D721Med (cell line): Measurements from ENCODE around the gene PPP4R3B.
"Not testable (repeated sequence)": the region's sequence is repeated elsewhere in the genome, so short reads cannot be mapped to it uniquely, and the experiment has no call there.

ENCODE experiments used
- DNase-seq: peaks from one replicate; pipeline ENCODE4 v3.0.0; 2011; ENCODE audit warnings: low spot score; ENCODE audit not compliant: insufficient read length
- FAIRE-seq: peaks from 2 replicates; lab custom pipeline; 2011; peaks lifted over from hg19 to GRCh38; lab: Jason Lieb, UNC
- TF ChIP-seq, protein P1 (sequence below): IDR thresholded peaks from 2 replicates; pipeline ENCODE4 v1.5.1; 2012; ENCODE audit warnings: mild to moderate bottlenecking, control low read depth; ENCODE audit not compliant: insufficient read depth; ENCODE audit errors: missing control alignments

PPP4R3B gene

DNA sequence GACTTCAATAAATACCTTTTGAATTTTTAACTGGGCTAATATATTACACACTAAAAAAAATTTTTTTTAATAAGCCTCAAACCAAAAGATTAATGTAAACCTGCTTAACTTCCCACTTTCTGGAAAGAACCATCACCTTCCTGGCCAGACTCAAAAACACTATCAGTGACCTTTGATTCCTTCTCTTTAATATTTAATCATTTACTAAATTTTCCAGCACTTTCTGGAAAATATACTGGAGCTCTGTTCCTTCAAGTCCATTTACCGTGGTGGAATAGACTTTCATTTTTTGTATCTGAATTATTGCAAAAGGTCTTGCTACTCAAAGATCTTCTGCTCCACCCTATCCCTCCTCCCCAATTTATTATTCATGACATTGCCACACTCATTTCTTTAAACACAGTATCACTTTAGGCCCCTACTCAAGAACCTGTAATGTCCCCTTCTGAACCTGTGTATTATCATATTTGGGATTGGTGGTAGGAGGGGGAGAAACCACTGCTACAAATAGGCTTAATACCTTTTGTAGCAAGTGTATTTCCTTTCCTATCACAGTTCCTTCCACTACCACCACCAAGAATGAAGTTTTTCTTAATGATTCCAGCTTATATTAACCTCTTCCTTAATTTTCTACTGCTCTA lies 7.4 kb downstream of the PPP4R3B start:
- TF ChIP-seq, protein P1, sequence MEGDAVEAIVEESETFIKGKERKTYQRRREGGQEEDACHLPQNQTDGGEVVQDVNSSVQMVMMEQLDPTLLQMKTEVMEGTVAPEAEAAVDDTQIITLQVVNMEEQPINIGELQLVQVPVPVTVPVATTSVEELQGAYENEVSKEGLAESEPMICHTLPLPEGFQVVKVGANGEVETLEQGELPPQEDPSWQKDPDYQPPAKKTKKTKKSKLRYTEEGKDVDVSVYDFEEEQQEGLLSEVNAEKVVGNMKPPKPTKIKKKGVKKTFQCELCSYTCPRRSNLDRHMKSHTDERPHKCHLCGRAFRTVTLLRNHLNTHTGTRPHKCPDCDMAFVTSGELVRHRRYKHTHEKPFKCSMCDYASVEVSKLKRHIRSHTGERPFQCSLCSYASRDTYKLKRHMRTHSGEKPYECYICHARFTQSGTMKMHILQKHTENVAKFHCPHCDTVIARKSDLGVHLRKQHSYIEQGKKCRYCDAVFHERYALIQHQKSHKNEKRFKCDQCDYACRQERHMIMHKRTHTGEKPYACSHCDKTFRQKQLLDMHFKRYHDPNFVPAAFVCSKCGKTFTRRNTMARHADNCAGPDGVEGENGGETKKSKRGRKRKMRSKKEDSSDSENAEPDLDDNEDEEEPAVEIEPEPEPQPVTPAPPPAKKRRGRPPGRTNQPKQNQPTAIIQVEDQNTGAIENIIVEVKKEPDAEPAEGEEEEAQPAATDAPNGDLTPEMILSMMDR = no peak
- FAIRE-seq = no peak

DNA sequence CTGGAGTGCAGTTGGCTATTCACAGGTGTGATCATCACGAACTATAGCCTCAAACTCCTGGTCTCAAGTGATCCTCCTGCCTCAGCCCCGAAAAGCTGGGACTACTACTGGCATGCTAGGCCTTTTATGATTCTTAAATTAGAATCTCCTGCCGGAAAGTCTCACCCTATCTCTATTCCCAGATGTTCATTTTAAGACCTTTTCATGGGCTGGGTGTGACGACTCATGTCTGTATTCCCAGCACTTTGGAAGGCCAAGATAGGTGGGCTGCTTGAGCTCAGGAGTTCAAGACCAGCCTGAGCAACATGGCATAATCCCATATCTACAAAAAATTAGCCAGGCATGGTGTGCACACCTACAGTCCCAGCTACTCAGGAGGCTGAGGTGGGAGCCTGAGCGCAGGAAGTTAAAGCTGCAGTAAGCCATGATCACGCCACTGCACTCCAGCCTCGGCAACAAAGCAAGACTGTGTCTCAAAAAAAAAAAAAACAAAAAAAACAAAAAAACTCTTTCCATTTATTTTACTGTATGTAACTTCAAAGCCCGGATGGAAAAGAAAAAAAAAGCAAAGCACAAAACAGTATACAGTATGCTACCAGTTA lies 8.1 kb downstream of the PPP4R3B start:
- FAIRE-seq (no peak), DNase-seq (no peak)
- TF ChIP-seq, protein P1 = no peak

More for the DNA sequence above, 7.4 kb downstream of the PPP4R3B start:
- no peak for DNase-seq

DNA sequence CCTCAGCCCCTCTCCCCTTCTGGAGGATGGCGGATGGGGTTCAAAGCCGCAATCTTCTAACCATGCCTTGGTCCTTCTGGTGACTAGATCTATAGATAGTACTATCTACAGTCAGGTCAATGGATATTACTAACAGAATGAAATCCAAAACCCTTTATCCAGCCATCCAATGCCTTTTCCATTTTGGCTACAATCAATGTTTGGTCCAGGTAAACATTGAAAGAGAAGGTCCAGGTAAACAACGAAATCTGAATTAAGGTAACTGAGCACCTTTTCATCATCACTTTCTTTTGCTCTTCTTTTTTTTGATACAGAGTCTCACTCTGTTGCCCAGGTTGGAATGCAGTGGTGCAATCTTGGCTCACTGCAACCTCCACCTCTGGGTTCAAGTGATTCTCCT lies 9.7 kb downstream of the PPP4R3B start:
- DNase-seq (no peak), FAIRE-seq (no peak)
- TF ChIP-seq, protein P1 = no peak

DNA sequence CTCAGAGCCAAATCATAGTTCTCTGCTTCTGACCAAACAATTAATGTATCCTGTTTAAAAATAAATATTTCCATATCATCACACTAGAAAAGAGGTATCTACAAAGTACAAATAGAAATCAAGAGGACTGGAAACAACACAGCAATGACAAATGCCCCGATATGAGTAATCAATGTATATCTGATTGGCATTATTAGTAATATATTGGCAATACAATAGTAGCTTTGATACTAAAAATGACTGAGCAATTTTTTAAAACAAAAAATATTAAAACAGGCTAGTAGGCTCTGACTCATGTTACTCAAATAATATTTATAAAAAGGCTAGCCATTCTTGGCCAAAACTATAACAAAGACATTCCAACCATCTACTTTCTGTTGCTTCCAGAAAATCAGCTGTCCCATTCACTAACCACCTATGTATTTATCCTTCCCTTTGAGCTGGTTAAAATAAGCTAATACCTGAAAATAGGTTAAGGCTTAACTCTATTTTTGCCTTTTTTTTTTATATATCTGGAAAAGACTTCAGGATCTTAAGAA lies 13.3 kb downstream of the PPP4R3B start:
- FAIRE-seq = no peak
- TF ChIP-seq, protein P1 = no peak
- no peak for DNase-seq

DNA sequence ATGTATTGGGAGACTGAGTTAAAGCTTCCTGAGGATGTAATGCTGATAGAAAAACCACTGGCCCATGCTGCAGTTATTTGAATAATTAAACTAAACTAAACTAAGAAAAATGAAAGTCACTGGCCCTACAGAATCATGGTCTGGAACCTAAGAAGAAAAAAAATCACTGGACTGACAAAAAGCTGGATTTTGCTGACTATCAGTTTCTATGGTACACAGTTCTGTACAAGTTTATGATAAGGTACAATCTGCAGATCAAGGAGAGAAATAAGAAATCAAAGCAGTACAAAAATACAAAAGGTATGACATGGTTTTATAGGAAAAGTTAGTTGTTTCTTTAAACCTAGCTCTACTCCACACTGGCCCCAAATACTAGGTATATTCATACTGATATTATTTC lies 15.6 kb downstream of the PPP4R3B start:
- no peak for DNase-seq
- TF ChIP-seq, protein P1 = no peak
- no peak for FAIRE-seq

DNA sequence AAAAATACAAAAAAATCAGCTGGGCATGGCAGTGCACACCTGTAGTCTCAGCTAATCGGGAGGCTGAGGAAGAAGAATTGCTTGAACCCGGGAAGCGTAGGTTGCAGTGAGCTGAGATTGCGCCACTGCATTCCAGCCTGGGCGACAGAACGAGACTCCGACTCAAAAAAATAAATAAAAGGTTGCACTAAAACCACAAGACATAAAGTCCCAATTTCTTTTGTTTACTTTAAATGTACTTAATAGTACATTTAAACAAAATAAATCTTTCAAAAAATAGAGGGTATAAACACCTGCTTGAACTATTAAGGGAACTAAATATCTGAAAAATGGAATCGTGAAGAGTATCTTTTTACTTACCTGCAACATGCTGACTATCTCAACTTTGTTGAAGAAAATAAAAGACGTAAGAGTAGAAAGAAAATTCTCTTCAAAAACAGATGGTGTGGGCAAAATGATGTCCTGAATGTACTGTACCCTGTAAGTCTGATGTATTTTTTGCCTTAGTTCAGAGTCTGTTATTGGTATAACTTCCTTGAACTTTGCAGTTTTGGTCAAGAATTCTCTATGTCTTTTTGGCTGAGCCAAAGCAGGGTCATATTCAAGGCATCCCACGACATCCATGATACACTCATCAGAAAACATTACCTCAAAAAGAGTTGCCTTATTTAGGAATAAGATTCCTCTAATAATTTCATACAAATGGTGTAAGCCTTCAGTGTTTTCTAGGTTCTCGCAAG lies 19.2 kb downstream of the PPP4R3B start:
- no peak for DNase-seq
- peak; percentile 21 for FAIRE-seq
- TF ChIP-seq, protein P1 = no peak

DNA sequence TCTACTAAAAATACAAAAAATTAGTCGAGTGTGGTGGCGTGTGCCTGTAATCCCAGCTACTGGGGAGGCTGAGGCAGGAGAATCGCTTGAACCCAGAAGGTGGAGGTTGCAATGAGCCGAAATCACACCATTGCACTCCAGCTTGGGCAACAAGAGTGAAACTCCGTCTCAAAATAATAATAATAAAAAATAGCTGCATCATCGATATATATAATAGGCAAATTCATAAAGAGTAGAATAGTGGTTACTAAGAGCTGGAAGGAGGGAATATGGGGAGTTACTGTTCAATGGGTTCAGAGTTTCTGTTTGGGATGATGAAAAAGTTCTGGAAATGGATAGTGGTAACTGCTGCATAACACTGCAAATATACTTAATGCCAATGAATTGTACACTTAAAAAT lies 20.6 kb downstream of the PPP4R3B start:
- FAIRE-seq, DNase-seq: not testable (repeated sequence)
